ENCODE data around the gene EIF4B.

GRCh38 chr12:53063708-53064612, 57.7 kb downstream of the EIF4B start:
- no peak for TF ChIP-seq NFRKB (IDR thresholded peaks at IDR 0.05; ENCODE audit: low read depth)
- no peak for TF ChIP-seq KLF10 (CRISPR knock-in tag; IDR thresholded peaks at IDR 0.05)
- no peak for TF ChIP-seq MAFF (IDR thresholded peaks at IDR 0.05; ENCODE audit: low read length)
- TF ChIP-seq ZBTB2 (IDR thresholded peaks at IDR 0.05): no peak
- TF ChIP-seq HMGXB4 (CRISPR knock-in tag; IDR thresholded peaks at IDR 0.05): no peak
